CD4-positive, alpha-beta T cell treated with Interleukin-15 for 4 hours (primary cell): ENCODE results near the gene TXNDC17.
A peak's percentile ranks its signal among the peaks of the same experiment; 100 is the strongest.
"Not testable (repeated sequence)": the region's sequence is repeated elsewhere in the genome, so short reads cannot be mapped to it uniquely, and the experiment has no call there.

Source experiments
- DNase-seq: peaks from one replicate; pipeline ENCODE4 v3.0.0-alpha.2; 2020; ENCODE audit warnings: low spot score

Gene TXNDC17

GRCh38 chr17:6640536-6641246 is at the start of gene TXNDC17, which contains the start of gene KIAA0753:
TSS of gene TXNDC17 (plus strand) at chr17:6641060. CDS start at chr17:6641083, 23 bp downstream.
TSS of gene KIAA0753 (minus strand) at chr17:6640711. CDS start at chr17:6635103, 5,608 bp downstream.
- DNase-seq = peak; percentile 89

- no peak for DNase-seq
These were observed 49.2 kb upstream of the TXNDC17 start for GRCh38 chr17:6591599-6592158.

GRCh38 chr17:6592173-6592572 is 48.7 kb upstream of the TXNDC17 start:
- DNase-seq = no peak

GRCh38 chr17:6593371-6593770 is 47.5 kb upstream of the TXNDC17 start:
- not testable (repeated sequence) for DNase-seq

DNA sequence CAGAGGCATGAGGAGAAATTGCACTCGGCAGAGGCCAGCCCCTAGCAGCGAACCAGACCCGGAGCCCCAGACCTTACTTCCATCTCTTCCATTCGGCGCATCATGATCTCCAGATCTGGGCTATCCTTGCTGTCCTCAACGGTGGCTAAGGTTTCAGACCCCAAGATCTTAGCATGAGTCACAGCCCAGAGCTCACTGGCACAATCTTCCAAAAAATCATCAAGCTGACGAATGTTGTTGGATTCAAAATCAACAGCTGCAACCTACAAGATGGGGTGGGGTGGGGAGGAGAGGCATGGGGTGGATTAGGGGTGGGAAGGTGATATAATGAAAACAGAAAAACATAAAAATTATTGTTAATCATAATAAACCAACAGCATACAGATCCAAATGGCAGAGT is 44.8 kb upstream of the TXNDC17 start:
- no peak for DNase-seq

DNA sequence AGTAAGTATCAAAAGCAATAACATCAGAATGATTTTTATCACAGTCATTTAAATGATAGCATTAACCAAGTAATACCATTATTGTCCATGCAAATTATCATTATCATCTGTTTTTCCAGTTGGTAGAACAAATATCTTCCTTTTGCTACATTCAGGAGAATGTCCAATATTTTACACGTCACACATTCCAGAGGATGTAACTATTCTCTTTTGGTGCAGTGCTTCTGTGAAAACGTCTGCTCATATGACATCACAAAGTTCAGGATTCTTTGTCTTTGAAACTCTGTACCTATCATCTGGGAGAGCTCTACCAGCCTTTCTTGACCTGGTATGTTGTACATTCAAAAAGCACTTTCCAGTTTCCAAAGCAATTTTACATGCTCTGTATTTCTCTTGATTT is 44.3 kb upstream of the TXNDC17 start:
- no peak for DNase-seq

GRCh38 chr17:6596941-6597340 is 43.9 kb upstream of the TXNDC17 start:
- DNase-seq = no peak

DNA sequence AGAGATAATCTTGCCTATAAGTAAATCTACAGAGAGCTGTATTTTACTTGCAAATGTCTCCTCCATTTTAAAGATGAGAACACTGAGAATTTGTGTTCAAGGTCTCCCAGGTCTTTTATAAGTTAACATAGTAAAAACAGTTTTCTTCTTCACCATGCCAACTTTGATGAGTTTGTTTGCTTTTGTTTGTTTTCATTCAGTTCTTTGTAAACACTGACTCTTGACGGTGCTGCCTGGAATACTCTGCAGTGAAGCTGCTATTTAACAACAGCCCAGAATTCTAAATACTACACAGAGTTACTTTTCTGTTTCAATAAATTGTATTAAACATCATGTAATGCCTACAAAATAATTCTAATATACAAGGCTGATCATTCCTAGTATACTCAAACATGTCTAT is 43.1 kb upstream of the TXNDC17 start:
- DNase-seq = no peak

DNA sequence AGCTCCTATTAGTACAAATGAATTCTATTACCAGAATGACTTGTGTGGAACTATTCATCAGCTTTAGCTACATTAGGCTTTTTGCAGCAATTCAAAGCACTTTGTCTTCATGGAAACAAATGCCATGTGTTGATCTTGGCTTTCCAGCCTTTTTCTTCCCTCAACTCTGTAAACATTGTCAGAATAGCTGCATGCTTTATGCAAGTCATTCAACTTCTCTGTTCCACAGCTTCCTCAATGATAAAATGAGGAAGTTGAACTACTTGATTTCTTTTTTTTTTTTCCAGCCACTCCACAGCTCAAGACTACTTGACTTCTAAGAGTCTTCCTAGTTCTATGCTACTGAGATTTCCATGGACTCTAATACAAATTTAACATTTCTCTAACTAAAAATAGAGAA is 41.5 kb upstream of the TXNDC17 start:
- no peak for DNase-seq

GRCh38 chr17:6602141-6602540 is 38.7 kb upstream of the TXNDC17 start:
- DNase-seq = no peak

DNA sequence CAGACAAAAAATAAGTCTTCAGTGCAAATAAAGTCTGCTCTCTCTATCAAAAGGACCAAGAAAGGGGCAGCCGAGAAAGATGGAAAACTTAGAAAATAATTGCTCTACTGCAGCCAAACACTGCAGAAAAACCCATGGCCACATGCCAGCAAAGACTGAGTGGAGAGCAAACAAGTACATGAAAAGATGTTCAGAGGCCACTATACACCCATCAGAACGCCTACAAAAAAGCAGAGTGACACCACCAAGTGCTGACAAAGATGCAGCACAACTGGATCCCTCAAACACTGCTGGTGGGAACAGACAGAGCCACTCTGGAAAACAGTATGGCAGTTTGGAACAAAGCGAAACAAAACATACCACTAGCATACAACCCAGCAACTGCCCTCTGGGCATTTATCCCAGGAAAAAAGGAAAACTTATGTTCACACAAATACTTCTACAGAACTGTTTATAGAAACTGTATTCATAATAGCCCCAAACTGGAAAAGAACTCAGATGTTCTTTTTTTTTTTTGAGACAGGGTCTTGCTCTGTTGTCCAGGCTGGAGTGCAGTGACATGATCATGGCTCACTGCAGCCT is 37.0 kb upstream of the TXNDC17 start:
- DNase-seq = no peak

DNA sequence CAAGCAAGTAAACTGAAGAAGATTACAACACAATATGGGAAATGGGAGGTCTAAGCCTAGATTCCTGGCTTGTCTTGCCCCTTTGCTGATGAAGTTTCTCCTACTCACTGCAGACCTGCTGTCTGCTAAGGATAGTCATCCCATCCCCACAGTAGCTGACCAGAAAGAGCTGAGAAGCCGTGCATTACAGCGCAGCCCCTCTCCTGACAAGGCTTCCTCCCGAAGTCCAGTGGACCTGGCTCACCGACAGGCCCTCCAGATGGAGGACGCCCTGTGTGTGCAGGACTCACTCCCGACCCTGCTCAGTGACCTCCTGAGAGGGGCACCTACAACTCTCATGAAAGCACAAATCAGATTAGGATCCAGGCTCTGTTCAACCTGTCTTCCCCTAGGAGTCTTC is 35.7 kb upstream of the TXNDC17 start:
- DNase-seq = no peak

DNA sequence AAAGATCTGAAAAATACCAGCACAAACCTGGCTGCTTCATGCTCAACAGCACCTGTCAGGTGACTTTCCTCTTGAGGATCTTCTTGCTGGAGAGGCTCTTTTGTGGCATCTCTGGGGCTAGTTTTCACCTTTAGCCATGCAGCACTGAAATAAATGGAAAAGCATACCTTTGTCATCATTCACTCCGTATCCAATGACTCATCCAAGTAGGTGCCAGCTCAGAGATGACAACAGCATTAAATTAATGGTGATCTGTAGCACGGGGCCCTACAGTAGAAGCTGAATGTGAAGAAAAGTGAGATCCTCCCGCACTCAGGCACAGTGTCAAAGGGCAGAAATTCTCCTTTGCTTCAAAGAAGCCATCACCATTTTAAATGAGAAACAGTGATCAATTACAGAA is 32.5 kb upstream of the TXNDC17 start:
- DNase-seq = no peak

DNA sequence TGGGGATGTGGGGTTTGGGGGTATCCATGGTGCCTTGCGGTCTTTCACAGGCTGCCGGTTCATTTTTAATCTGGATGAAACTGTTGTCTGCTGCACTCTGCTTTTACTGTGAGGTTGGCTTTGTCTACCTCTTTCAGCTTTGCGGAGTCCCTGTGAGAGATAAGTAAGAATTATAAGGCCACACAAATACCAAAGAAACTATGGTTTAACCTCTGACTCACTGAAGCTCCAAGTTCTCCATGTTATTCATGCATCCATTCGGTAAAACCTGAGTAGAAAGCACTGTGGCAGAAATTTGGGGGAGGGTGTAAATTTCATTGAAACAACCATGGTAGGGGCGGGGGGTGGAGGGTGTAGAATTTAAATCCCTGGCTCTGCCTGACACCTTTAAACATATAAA is 30.8 kb upstream of the TXNDC17 start:
- DNase-seq = no peak

- no peak for DNase-seq
These were observed 29.6 kb upstream of the TXNDC17 start for GRCh38 chr17:6611231-6611630.

DNA sequence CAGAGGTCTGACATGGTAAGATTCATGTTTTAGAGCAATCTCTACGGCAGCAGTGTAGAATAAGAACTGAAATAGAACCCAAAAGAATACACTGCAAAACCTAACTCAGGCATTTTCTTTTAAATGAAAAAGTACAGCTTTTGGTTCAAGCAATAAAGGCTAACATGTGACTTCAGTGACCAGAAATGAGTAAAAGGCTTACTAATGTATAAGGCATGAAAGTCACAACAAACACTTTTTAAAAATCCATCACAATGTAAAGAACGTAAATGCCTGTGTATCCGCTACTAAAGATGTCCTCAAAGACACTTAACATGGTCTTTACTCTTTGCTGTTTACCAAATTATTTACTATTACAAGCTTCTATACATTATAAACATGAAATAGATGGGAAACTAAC is 16.9 kb upstream of the TXNDC17 start:
- DNase-seq = no peak

GRCh38 chr17:6626616-6627015 is 14.2 kb upstream of the TXNDC17 start:
- no peak for DNase-seq

DNA sequence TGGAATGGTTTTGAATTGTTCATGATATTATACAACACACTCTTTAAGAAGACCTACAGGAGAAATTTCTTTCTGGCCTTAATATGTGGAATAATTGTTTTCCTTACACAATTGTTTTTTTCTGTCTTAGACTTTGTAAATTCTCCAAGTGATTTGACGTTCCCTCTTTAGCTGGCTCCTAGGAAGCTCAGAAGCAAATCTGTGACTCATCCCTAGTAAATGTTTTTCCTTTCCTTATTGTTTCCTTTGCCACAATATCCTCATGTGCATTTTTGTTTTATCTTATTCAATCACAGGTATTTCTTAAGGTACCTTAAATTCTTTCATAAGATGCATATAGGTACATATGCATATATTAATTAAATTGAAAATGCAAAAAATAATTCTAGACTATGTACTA is 13.8 kb upstream of the TXNDC17 start:
- DNase-seq = no peak

DNA sequence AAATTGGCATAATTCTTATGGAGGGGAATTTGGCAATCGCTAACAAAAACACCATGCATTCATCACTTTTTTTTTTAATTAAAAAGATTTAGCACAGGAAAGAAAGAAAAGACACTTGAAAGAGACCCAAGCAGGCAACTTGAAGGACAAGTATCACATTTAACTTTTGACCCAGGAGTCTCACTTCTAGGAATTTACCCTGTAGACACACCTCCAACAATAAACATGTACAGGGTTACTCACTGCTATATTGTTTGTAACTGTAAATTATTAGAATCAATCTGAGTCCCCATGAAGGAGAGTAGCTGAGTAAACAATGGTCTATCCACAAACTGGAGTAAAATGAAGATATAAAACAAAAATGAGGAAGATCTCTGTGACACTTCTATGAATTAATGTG is 10.5 kb upstream of the TXNDC17 start:
- no peak for DNase-seq

DNA sequence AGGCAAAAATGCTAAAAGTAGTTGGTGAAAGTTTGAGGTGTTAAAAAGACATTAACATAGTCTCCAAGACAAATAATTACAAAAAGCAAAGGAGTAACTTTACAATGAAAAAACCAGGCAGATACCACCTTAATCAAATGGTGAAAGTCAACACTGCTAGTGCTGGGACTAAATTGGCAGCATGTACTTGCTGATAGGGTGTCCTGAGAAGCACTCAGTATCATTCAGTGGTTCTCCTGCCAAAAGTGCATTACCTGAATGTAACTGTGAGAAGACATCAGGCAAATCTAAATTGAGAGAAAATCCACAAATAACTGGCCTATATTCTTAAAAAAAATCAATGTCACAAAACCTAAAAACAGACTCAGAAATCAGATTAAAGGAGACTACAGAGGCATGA is 8.3 kb upstream of the TXNDC17 start:
- no peak for DNase-seq

- DNase-seq = no peak
These were observed 7.6 kb upstream of the TXNDC17 start for GRCh38 chr17:6633263-6633662.

- no peak for DNase-seq
These were observed 4.8 kb upstream of the TXNDC17 start for GRCh38 chr17:6636105-6636504.

GRCh38 chr17:6636616-6637457 is 4.0 kb upstream of the TXNDC17 start:
- no peak for DNase-seq
